ENCODE results near the gene ZNF219. TPM values are rescaled to one million over a fixed set of nuclear protein-coding genes. Genes with fewer than 3 reads are reported as not detected.

Gene ZNF219
- total and polyA plus RNA-seq, 2 donors (not counting 1 experiment from before 2014, with no cell fraction given): 3.3 to 6.4 TPM

GRCh38 chr14:21071225-21072030 lies 27.0 kb downstream of the ZNF219 start:
- Mint-ChIP-seq H3K4me3 (peak overlapping the region; percentile 93), H3K4me1 (peaks cover 44% of the 10 kb centered on the region), H3K27me3 (peaks cover 24% of the 10 kb centered on the region), H3K27ac (peak overlapping the region; percentile 73), H3K9me3 (ENCODE audit: insufficient read depth) (no peaks in the 10 kb centered on the region)
- POLR2A ChIA-PET: interaction anchor here (0.6 to 2.7 kb wide), 7 partner anchors 21 to 1847 kb away, joined by 3 to 27 read pairs (median 5); partner anchors contain the start of genes NDRG2, RBM23 and ZNF219
- Histone ChIP-seq H4K20me1 (ENCODE audit: control insufficient read depth, insufficient read depth, low read length, poor library complexity, severe bottlenecking) (no peaks in the 10 kb centered on the region), H3K9ac (ENCODE audit: low read length) (peak overlapping the region; percentile 70), H2AFZ (ENCODE audit: insufficient read depth, low read depth, low read length, poor library complexity, severe bottlenecking) (peak overlapping the region; percentile 43), H3K4me1 (ENCODE audit: control insufficient read depth in 2 of 2, insufficient read depth in 2 of 2, low read length in 2 of 2) (peaks cover 34 to 40% of the 10 kb centered on the region in 2 donors), H3K27me3 (replicated peaks in 1 of 4; ENCODE audit: control extremely low read depth in 1 of 4, control insufficient read depth in 3 of 4, insufficient read depth in 4 of 4, low read length in 3 of 4) (peaks cover 0 to 50% (median 18%) of the 10 kb centered on the region in 4 experiments), H3K36me3 (replicated peaks in 1 of 2; ENCODE audit: control extremely low read depth in 1 of 2, control insufficient read depth in 1 of 2, extremely low read depth in 1 of 2, insufficient read depth in 2 of 2, low read length in 1 of 2) (no peaks in the 10 kb centered on the region), H3K4me3 (ENCODE audit: control extremely low read depth in 1 of 5, extremely low read depth in 1 of 5, insufficient read depth in 1 of 5, low read depth in 2 of 5, low read length in 4 of 5) (peak overlapping the region; percentile 17 to 69 (median 53)), H3K79me2 (ENCODE audit: control insufficient read depth, insufficient read depth, low read length) (no peaks in the 10 kb centered on the region), H3K4me2 (replicated peaks; ENCODE audit: low read depth, low read length, poor library complexity, severe bottlenecking) (peak overlapping the region; percentile 97), H3K27ac (ENCODE audit: low read length in 2 of 2) (no peak overlapping the region), H3K9me3 (ENCODE audit: control extremely low read depth in 1 of 3, control insufficient read depth in 2 of 3, insufficient read depth in 1 of 3, low read length in 2 of 3) (peaks cover 0 to 9% (median 0%) of the 10 kb centered on the region in 3 donors)
- TF ChIP-seq EZH2 (IDR thresholded peaks at IDR 0.05; ENCODE audit: borderline replicate concordance, insufficient read depth, low read depth, low read length, poor library complexity, severe bottlenecking) (no peak), CTCF (IDR thresholded peaks at IDR 0.05) (no peak)
- ATAC-seq (ENCODE audit: low read depth): peak; percentile 73
- CTCF ChIA-PET: interaction anchor here (0.7 to 6.2 kb wide), 13 partner anchors 9 to 100 kb away, joined by 3 to 133 read pairs (median 5); partner anchors contain the start of gene TMEM253
- DNase-seq: peak; percentile 79
- intact Hi-C loops (cut with micrococcal nuclease): loop anchor here (1.0 to 2.0 kb wide), 3 partner anchors 32 to 57 kb away; partner anchors contain the start of gene NDRG2
- under 1% methylated on average over 34 of the region's 37 CpGs for WGBS (ENCODE audit: insufficient coverage)
